ENCODE data around the gene SPRYD3. TPM values are rescaled to one million over a fixed set of nuclear protein-coding genes. Genes with fewer than 3 reads are reported as not detected.
"Not testable (repeated sequence)": the region's sequence is repeated elsewhere in the genome, so short reads cannot be mapped to it uniquely, and the experiment has no call there.

The SPRYD3 gene
- total and polyA plus RNA-seq, 7 experiments from 2014 or later, result 33.0 to 57.6 (median 46.8) TPM

DNA sequence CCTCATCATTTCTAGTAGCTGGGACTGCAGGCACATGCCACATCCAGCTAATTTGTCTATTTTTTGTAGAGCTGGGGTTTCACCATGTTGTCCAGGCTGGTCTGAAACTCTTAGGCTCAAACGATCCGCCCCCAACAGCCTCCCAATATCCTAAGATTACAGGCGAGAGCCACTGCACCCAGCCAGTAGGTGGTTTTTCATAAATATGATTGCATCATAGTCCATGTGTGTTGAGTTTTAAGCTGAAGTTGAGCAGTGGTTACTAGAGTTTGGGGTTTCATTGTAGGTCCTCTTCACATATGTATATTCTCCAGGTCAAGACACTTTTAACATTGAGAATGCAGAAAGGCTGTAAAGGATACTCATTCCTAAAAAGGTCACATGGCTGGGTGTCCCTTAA is 42.4 kb downstream of the SPRYD3 start:
- Histone ChIP-seq H3K27me3 (ENCODE audit: control insufficient read depth in 2 of 2, insufficient read depth in 2 of 2, low read length in 2 of 2) (no peaks in the 10 kb centered on the region), H3K4me3 (ENCODE audit: low read length) (no peak overlapping the region), H3K27ac (ENCODE audit: low read depth, low read length) (no peak overlapping the region), H3K36me3 (ENCODE audit: control insufficient read depth in 2 of 3, insufficient read depth in 3 of 3, low read length in 3 of 3) (peaks cover 14 to 69% (median 48%) of the 10 kb centered on the region in 3 experiments), H3K9me3 (ENCODE audit: control insufficient read depth in 2 of 3, low read length in 3 of 3) (no peaks in the 10 kb centered on the region), H3K4me1 (ENCODE audit: control insufficient read depth in 2 of 2, insufficient read depth in 2 of 2, low read length in 2 of 2) (peaks cover 0 to 6% of the 10 kb centered on the region in 2 donors)
- Mint-ChIP-seq H3K36me3 (peaks cover 14 to 45% (median 26%) of the 10 kb centered on the region in 5 donors), H3K27me3 (no peaks in the 10 kb centered on the region), H3K27ac (no peak overlapping the region), H3K4me1 (peaks cover 12 to 32% (median 13%) of the 10 kb centered on the region in 7 donors), H3K4me3 (no peak overlapping the region), H3K9me3 (no peaks in the 10 kb centered on the region)
- ATAC-seq (no peak), DNase-seq (no peak)
- ChIA-PET POLR2A (interaction anchor here (0.7 to 0.8 kb wide), 2 partner anchors 17 to 248 kb away, joined by 3 read pairs; no protein-coding TSS in a partner anchor), CTCF (interaction anchor here (0.6 to 1.5 kb wide), 2 partner anchors 9 to 144 kb away, joined by 5 read pairs; no protein-coding TSS in a partner anchor)
- intact Hi-C loops (cut with micrococcal nuclease), result no loop called here

DNA sequence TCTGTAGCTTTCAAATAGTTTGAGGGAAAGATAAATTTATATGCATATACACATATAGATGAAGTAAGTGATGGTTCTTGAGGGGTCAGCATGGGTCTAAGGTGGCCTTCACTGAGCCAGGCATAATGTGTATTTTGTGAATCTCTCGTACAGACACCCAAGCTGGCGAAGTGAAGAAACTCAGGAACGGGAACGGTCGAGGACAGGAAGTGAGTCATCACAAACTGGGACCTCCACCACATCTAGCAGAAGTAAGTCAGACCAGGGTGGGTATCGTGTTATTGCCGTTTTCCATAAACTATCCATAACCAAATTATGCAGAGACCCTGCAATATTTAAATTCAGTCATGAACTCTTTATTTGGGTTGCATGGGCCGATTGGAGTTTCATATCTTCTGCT is 44.7 kb downstream of the SPRYD3 start:
- ATAC-seq (no peak), DNase-seq (no peak)
- Mint-ChIP-seq H3K36me3 (peaks cover 14 to 52% (median 30%) of the 10 kb centered on the region in 5 donors), H3K4me3 (no peak overlapping the region), H3K9me3 (no peaks in the 10 kb centered on the region), H3K4me1 (peaks cover 12 to 32% (median 13%) of the 10 kb centered on the region in 7 donors), H3K27me3 (no peaks in the 10 kb centered on the region), H3K27ac (peak overlapping the region in 4 of 9 donors; percentile 13 to 80 (median 31))
- intact Hi-C loops (cut with micrococcal nuclease), result no loop called here
- Histone ChIP-seq H3K36me3 (ENCODE audit: control insufficient read depth in 2 of 3, insufficient read depth in 3 of 3, low read length in 3 of 3) (peaks cover 17 to 81% (median 42%) of the 10 kb centered on the region in 3 experiments), H3K4me3 (ENCODE audit: low read length) (no peak overlapping the region), H3K4me1 (ENCODE audit: control insufficient read depth in 2 of 2, insufficient read depth in 2 of 2, low read length in 2 of 2) (peaks cover 0 to 6% of the 10 kb centered on the region in 2 donors), H3K27me3 (ENCODE audit: control insufficient read depth in 2 of 2, insufficient read depth in 2 of 2, low read length in 2 of 2) (no peaks in the 10 kb centered on the region), H3K9me3 (ENCODE audit: control insufficient read depth in 2 of 3, low read length in 3 of 3) (no peaks in the 10 kb centered on the region), H3K27ac (ENCODE audit: low read depth, low read length) (no peak overlapping the region)
- ChIA-PET CTCF (no interaction called here), POLR2A (interaction anchor here (0.6 kb wide), 1 partner anchor 107 kb away, joined by 3 read pairs; no protein-coding TSS in a partner anchor)

DNA sequence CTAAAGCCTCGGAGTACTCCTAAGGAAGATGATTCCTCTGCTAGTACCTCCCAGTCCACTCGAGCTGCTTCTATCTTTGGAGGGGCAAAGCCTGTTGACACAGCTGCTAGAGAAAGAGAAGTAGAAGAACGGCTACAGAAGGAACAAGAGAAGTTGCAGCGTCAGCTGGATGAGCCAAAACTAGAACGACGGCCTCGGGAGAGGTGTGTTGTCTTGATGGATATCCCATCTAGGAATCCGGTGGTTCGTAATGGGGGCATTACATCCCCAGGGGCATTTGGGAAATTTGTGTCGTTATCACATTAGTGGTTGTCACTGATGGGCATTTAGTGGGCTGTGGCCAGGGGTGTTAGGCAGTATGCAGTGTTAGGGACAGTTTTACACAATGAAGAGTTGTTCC is 45.4 kb downstream of the SPRYD3 start:
- H3K27ac ChIP-seq (ENCODE audit: low read depth, low read length); H3K27me3 Mint-ChIP-seq; H3K4me3 ChIP-seq (ENCODE audit: low read length); H3K9me3 Mint-ChIP-seq; H3K27me3 ChIP-seq (ENCODE audit: control insufficient read depth in 2 of 2, insufficient read depth in 2 of 2, low read length in 2 of 2); H3K9me3 ChIP-seq (ENCODE audit: control insufficient read depth in 2 of 3, low read length in 3 of 3); CTCF ChIA-PET; POLR2A ChIA-PET; H3K4me1 ChIP-seq (ENCODE audit: control insufficient read depth in 2 of 2, insufficient read depth in 2 of 2, low read length in 2 of 2); DNase-seq; intact Hi-C loops (cut with micrococcal nuclease); ATAC-seq; H3K4me3 Mint-ChIP-seq: not testable (repeated sequence)
- peaks cover 11 to 49% (median 27%) of the 10 kb centered on the region in 5 donors for H3K36me3 Mint-ChIP-seq
- peaks cover 17 to 81% (median 38%) of the 10 kb centered on the region in 3 experiments for H3K36me3 ChIP-seq (ENCODE audit: control insufficient read depth in 2 of 3, insufficient read depth in 3 of 3, low read length in 3 of 3)
- H3K4me1 Mint-ChIP-seq, result peaks cover 7 to 27% (median 8%) of the 10 kb centered on the region in 7 donors
- H3K27ac Mint-ChIP-seq, result peak overlapping the region in 2 of 9 donors; percentile 13 to 25

DNA sequence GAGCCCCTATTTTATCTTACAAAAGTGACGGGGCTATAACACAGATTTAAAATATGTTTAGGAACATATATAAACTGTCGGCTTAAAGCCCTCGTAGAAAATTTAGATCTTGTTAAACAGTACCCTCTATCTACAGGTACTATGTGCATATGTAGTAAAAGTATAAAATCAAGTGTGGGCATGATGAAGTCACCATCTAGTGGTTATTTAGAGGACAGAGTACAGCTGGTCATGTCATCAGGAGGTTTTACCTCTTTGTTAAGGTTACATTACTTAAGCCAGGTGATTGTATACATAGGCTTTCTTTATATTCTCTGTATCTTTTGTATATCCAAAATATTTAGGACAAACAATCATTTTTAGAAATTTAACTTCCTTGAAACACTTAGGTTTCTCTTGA is 47.6 kb downstream of the SPRYD3 start:
- intact Hi-C loops (cut with micrococcal nuclease), result no loop called here
- Histone ChIP-seq H3K9me3 (ENCODE audit: control insufficient read depth in 2 of 3, low read length in 3 of 3) (no peaks in the 10 kb centered on the region), H3K36me3 (ENCODE audit: control insufficient read depth in 2 of 3, insufficient read depth in 3 of 3, low read length in 3 of 3) (peaks cover 16 to 81% (median 20%) of the 10 kb centered on the region in 3 experiments), H3K4me3 (ENCODE audit: low read length) (no peak overlapping the region), H3K27me3 (ENCODE audit: control insufficient read depth in 2 of 2, insufficient read depth in 2 of 2, low read length in 2 of 2) (no peaks in the 10 kb centered on the region), H3K27ac (ENCODE audit: low read depth, low read length) (no peak overlapping the region), H3K4me1 (ENCODE audit: control insufficient read depth in 2 of 2, insufficient read depth in 2 of 2, low read length in 2 of 2) (no peaks in the 10 kb centered on the region)
- ChIA-PET CTCF (no interaction called here), POLR2A (no interaction called here)
- H3K9me3 Mint-ChIP-seq, result no peaks in the 10 kb centered on the region
- peaks cover 17 to 41% (median 29%) of the 10 kb centered on the region in 5 donors for H3K36me3 Mint-ChIP-seq
- no peak overlapping the region for H3K4me3 Mint-ChIP-seq
- no peak overlapping the region for H3K27ac Mint-ChIP-seq
- DNase-seq (no peak), ATAC-seq (no peak)
- H3K4me1 Mint-ChIP-seq, result peaks cover 0 to 13% (median 4%) of the 10 kb centered on the region in 7 donors
- no peaks in the 10 kb centered on the region for H3K27me3 Mint-ChIP-seq

DNA sequence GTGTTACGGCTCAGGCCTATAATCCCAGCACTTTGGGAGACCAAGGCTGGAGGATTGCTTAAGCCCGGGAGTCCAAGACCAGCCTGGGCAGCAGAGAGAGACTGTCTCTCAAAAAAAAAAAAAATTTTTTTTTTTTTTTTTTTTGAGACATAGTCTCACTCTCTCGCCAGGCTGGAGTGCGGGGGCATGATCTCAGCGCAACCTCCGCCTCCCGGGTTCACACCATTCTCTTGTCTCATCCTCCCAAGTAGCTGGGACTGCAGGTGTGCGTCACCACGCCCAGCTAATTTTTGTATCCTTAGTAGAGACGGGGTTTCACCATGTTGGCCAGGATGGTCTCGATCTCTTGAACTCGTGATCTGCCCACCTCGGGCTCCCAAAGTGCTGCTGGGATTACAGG is 52.2 kb downstream of the SPRYD3 start:
- H3K4me3 ChIP-seq (ENCODE audit: low read length); CTCF ChIA-PET; DNase-seq; ATAC-seq; POLR2A ChIA-PET; H3K27me3 ChIP-seq (ENCODE audit: control insufficient read depth in 2 of 2, insufficient read depth in 2 of 2, low read length in 2 of 2); H3K4me3 Mint-ChIP-seq; H3K9me3 Mint-ChIP-seq; intact Hi-C loops (cut with micrococcal nuclease); H3K27ac ChIP-seq (ENCODE audit: low read depth, low read length); H3K27ac Mint-ChIP-seq; H3K9me3 ChIP-seq (ENCODE audit: control insufficient read depth in 2 of 3, low read length in 3 of 3); H3K27me3 Mint-ChIP-seq; H3K4me1 ChIP-seq (ENCODE audit: control insufficient read depth in 2 of 2, insufficient read depth in 2 of 2, low read length in 2 of 2): not testable (repeated sequence)
- H3K36me3 Mint-ChIP-seq, result peaks cover 20 to 40% (median 34%) of the 10 kb centered on the region in 5 donors
- peaks cover 0 to 23% (median 3%) of the 10 kb centered on the region in 7 donors for H3K4me1 Mint-ChIP-seq
- H3K36me3 ChIP-seq (ENCODE audit: control insufficient read depth in 2 of 3, insufficient read depth in 3 of 3, low read length in 3 of 3), result peaks cover 20 to 88% (median 23%) of the 10 kb centered on the region in 3 experiments

DNA sequence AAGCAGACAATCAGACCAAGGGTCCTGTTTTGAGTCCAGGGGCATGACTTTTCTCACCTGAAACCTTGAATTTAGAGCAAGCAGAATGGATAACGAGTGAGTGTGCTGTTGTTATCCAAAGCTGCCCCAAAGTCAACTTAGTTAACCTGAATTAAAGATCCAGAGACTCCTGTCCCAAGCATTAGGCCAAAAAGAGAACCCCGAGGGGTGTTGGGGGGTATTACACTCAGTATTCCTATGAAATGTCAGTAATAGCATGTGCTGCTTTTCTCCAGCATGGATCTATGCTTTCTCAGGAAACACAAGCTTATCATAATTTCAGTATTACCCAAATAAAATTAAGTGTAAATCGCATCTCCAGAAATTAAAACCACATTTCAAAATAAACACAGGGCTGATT is 53.9 kb downstream of the SPRYD3 start:
- POLR2A ChIA-PET, result interaction anchor here (0.6 to 1.3 kb wide), 3 partner anchors 14 to 273 kb away, joined by 3 read pairs; no protein-coding TSS in a partner anchor

More for the DNA sequence above, 53.9 kb downstream of the SPRYD3 start:
- Histone ChIP-seq H3K27ac (ENCODE audit: low read depth, low read length) (no peak overlapping the region), H3K4me3 (ENCODE audit: low read length) (no peak overlapping the region), H3K9me3 (ENCODE audit: control insufficient read depth in 2 of 3, low read length in 3 of 3) (no peaks in the 10 kb centered on the region), H3K4me1 (ENCODE audit: control insufficient read depth in 2 of 2, insufficient read depth in 2 of 2, low read length in 2 of 2) (no peaks in the 10 kb centered on the region), H3K36me3 (ENCODE audit: control insufficient read depth in 2 of 3, insufficient read depth in 3 of 3, low read length in 3 of 3) (peaks cover 29 to 89% (median 38%) of the 10 kb centered on the region in 3 experiments), H3K27me3 (ENCODE audit: control insufficient read depth in 2 of 2, insufficient read depth in 2 of 2, low read length in 2 of 2) (no peaks in the 10 kb centered on the region)
- CTCF ChIA-PET, result interaction anchor here (0.6 kb wide), 1 partner anchor 415 kb away, joined by 3 read pairs; no protein-coding TSS in a partner anchor
- Mint-ChIP-seq H3K9me3 (no peaks in the 10 kb centered on the region), H3K27me3 (no peaks in the 10 kb centered on the region), H3K4me3 (no peak overlapping the region), H3K4me1 (peaks cover 0 to 24% (median 1%) of the 10 kb centered on the region in 7 donors), H3K27ac (peak overlapping the region in 1 of 9 donors; percentile 59), H3K36me3 (peaks cover 22 to 42% (median 30%) of the 10 kb centered on the region in 5 donors)
- intact Hi-C loops (cut with micrococcal nuclease), result loop anchor here in 1 of 2 donors (2.0 kb wide), 1 partner anchor 16 kb away; no protein-coding TSS in a partner anchor
- DNase-seq, result no peak
- ATAC-seq, result no peak

Measured in naive thymus-derived CD4-positive, alpha-beta T cell (primary cell).